GM21737 (cell line): ENCODE results near the gene RPL10A.
"Not testable (repeated sequence)": the region's sequence is repeated elsewhere in the genome, so short reads cannot be mapped to it uniquely, and the experiment has no call there.

Experiments
- ATAC-seq: cut with Tn5 transposase; IDR thresholded peaks from one replicate; pipeline ENCODE4 v1.9.1; 2021; ENCODE audit warnings: mild to moderate bottlenecking, moderate library complexity; ENCODE audit not compliant: unreplicated experiment

Gene RPL10A

DNA sequence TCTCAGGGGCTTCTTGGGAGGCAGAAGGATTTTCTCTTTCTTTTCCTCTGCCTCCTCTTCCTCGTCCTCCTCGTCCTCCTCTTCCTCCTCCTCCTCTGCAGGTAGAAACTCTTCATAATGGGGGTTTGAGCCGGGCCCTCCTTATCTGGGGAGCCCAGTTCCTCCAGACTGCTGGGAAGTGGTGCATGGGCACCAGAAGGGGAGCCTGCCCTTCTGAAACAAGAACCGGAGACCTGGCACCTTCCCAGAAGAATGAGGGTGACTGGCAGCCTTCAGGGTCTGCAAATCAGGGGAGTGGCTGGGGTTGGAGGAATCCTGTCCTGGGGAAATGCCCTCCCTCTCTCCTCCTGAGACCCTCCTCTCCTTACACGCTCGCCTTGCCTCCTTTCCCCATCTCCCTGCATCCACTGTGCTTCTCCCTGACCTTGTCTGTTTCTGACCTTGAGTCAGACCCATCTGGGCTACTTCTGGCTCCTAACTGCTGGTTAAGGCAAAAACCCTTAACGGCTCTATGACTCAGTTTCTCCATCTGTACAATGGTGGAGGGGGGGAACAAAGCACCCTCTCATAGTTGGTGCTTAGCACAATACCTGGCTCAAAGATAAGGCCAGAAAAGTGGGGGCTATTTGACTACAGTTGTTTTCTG is 42.8 kb downstream of the RPL10A start:
- ATAC-seq = no peak

DNA sequence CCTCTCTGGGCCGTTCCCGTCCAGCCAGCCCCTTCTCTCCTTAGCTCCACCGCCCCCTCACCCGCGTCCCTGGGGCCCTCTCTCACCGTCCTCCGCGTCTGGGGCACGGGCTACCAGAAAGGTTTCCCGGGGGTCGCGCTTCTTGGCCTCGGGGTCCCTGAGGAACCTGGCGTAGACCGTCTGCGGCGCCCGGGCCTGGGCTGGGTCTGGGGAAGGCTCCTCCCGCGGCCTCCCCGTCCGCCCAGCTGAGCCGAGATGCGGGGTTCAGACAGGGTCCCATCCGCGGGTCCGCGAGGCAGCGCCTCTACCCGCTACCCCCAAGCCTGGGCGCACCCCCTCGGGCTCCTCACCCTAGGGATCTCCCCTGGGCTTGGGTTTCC is 43.4 kb downstream of the RPL10A start:
- no peak for ATAC-seq

DNA sequence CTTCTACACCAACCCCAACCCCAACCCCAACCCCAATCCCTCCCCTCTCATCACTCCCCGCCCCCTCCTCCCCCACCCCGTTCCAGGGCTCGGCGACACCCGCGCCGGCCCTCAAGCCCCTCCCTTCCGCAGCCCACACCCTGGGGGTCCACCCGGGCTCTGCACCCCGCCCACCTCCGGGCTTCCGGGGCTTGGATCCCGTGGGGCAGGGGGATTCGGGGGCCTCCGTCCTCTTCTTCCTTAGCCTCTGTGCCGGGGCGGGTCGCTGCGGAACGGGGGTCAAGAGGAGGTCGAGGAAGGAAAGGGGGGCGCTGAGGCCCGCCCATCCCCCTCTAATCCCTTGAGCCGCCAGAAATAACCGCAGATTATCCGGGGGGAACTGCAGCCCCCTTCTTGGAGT is 43.8 kb downstream of the RPL10A start:
- ATAC-seq = no peak

DNA sequence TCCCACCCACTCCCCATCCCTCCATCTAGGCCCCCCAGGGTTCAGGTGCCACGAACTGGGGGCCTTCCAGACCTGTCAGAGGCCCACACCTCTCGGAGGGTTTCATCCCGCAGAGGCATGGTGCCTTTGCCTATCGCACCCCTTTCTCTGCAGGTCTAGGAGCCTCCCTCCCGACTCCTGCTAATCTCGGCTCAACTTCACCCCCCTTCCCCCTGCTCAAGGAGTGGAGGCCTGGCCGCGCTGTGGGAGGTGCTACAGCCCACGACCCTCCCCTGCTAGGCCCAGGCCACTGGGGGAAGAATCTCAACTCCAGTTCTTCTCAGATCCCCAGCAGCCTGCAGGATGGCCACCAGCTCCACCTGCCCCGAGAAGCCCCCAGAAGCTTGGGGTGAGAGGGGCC is 44.5 kb downstream of the RPL10A start, which contains the start of gene TULP1:
Gene TULP1, minus strand, starts transcription at position 157 of the 400 bp plus-strand sequence. Its CDS starts 38 bp downstream, at position 119.
- ATAC-seq = no peak

DNA sequence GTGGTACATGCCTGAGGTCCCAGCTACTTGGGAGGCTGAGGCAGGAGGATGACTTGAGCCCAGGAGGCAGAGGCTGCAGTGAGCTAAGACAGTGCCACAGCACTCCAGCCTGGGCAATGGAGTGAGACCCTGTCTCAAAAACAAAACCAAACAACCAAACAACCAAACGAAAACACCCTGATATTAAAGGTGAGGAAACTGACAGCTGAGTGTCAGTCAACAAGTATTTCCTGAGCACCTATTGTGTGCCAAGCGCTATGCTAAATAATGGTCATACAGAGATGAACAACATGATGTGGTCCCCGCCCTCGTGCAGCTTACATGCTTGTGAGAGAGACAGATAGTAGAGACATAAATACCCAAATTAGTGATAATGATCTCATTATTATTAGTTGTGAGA is 46.4 kb downstream of the RPL10A start:
- no peak for ATAC-seq

DNA sequence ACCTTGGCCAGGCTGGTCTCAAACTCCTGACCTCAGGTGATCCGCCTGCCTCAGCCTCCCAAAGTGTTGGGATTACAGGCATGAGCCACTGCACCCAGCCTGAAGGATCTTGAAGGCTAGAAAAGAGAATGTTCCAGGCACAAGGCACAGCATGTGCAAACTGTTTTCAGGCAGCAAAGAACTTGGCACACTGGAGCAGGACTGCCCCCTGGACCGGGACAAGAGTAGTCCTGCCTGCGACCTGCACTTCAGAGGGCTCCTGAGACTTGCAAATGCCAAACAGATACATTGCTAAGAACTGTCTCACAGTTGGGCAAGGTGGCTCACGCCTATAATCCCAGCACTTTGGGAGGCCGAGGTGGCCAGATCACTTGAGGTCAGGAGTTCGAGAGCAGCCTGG is 47.7 kb downstream of the RPL10A start:
- not testable (repeated sequence) for ATAC-seq

DNA sequence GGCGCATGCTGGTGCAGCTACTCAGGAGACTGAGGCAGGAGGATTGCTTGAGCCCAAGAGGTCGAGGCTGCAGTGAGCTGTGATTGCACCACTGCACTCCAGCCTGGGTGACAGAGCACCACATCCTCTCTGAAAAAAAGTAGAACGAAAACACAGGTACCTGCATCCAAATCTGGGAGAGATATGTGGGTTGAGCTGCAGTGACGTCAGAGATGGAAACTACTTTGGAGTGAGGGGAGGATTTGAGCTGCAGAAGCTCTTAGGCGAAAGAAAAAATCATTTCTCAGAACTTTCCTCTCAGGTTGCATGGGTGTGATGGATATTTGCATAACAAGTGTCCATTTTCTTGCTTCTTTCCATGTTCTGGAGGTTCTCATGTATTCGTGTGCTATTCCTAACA is 48.5 kb downstream of the RPL10A start:
- ATAC-seq = no peak

DNA sequence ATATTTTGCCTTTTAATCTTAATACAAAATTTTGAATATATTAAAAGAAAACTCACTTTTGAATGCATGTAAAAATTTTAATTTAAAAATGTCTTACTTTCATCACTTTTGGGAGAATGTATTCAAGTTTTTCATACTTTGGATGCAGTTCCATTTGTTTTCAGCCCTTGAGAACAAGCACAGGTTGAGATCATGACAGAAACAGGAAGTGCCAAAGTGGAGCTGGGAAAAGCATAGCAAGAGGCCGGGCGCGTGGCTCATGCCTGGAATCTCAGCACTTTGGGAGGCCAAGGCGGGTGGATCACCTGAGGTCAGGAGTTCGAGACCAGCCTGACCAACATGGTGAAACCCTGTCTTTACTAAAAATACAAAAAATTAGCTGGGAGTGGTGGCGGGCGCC is 49.8 kb downstream of the RPL10A start:
- not testable (repeated sequence) for ATAC-seq

DNA sequence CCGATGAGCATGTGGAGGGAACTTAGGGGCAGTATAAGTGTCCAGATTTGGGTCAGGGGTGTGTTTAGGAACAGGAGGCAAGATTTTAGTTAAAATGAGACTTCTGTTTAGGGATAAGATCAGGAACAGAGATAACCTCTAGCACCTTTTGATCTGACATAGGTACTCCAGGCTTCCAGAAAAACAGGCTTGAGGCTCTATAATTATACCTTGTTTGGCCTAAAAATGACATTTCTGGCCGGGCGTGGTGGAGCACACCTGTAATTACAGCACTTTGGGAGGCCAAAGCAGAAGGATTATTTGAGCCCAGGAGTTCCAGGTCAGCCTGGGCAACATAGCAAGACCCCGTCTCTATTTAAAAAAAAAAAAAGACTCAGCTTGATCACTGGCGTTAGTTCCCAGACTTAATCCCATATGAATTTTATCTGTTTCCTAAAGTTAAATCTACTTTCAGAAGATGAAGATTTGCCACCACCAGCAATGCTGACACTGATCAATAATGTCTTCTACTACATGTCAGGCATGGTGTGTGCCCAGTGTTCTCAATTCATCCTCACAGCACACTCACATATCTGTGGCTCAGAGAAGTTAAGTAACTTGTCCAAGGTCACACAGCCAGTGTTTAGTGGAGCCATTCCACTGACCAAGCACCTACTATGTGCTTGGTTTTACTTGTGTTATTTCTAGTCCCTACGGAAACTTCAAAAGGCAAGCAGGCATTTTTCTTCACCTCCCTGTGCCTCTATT is 50.5 kb downstream of the RPL10A start:
- no peak for ATAC-seq

DNA sequence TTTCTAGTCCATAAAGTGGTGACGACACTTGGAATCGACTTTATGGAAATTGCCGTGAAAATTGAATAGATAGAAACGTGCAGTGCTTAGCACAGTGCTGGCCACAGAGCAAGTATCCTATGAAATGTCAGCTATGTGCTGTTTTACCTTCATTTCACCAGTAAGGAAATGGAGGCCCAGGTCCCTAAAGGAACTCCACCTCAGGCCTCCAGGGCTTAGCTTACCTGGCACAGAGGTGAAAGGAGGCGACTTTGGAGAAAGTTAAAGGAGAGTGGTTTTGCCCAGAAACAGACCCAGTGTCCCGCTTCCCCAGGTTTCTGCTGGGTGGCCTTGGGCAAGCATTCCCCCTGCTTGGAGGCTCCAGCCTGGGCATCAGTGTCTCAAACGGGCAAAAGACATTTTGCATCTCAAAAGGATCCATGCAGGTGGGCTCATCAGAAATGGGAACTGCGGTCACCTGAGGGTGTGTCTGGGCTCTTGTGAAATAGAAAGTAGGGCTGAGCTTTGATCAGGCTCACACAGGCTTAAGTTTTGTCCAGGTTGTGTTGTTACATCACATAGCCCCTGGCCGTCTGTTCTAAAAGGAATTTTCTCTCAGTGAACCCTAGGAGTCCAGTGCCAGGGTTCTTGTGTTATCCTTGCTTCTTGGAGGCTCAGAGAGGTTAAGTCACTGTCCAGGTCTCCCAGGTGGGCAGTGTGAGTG is 51.3 kb downstream of the RPL10A start:
- ATAC-seq = no peak
